DMS153 (cell line): Measurements from ENCODE around the gene ADK.

ENCODE experiments used
- DNase-seq: peaks from one replicate; lab custom pipeline; 2025; lab: John Stamatoyannopoulos, UW

ADK gene

DNA sequence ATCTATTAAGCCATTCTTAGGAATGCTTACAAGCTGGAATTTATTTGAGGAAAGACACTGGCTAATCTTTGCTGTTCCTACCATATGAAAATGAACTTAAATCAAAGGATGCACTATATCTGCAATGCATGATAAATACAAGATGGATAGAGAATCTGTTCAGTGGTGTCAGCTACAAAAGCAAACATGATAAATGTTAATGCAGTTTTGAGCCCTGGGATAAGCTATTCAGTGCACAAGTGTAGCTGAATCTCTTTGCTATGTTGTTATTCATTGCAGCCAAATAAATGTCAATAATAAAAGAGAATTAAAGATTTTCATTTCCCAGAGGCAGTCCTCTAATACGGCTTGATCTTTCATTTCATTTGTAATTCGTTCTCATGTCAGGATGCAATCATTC is 451.6 kb downstream of the ADK start:
- no peak for DNase-seq

DNA sequence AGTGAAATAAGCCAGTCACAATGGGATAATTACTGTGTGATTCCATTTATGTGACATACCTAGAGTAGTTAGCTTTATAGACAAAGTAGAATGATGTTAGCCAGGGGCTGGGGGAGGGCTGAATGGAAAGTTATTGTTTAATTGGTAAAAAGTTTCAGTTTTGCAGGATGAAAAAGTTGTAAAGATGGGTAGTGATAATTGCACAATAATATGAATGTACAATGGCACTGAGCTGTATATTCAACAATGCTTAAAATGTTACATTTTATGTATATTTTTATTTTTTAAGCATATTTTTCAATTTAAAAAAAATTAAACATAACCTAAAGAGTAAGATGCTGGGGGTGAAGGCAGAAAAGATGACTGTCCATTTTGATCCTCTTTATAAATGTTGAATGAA is 459.3 kb downstream of the ADK start:
- no peak for DNase-seq

DNA sequence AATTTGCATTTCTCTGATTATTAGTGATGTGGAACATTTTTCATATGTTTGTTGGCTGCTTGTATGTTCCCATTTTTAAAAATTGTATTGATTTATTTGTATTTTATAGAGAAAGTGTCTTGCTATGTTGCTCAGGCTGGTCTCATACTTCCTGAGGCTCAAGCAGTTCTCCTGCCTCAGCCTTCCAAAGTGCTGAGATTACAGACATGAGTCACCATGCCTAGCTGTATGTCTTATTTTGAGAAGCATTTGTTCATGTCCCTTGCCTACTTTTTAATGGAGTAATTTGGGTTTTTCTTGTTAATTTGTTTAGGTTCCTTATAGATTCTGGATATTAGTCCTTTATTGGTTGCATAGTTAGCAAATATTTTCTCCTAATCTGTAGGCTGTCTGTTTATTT is 461.2 kb downstream of the ADK start:
- no peak for DNase-seq

DNA sequence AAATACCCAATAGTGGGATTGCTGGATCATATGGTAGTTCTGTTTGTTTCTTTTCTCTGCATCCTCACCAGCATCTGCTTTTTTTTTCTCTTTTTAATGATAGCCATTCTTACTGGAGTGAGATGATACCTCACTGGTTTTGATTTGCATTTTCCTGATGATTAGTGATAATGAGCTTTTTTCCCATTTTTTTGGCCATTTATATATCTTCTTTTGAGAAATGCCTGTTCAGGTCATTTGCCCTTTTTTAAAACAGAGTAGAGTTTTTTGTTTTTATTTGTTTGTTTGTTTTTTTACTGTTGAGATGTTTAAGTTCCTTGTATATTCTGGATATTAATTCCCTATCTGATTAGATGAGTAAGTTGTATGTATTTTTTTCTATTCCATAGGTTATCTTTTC is 469.6 kb downstream of the ADK start:
- DNase-seq: no peak

DNA sequence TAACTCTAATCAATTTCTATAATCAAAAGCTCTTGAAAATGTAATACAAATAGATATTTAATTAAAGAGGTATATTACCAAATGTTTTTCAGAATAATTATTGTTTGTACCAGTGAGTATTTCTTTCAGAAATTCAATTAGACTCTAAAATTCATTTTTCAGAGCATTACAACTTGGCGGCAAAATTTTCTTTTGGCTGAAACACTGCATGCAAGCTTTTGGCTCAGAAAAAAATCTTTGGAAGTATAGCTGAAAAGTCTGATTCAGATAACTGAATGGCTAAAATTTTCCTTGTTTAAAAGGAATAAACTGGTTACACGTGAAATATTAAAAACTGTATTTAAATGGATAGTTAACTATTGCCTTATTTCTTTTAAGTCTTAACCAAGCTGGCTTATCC is 472.8 kb downstream of the ADK start:
- no peak for DNase-seq

DNA sequence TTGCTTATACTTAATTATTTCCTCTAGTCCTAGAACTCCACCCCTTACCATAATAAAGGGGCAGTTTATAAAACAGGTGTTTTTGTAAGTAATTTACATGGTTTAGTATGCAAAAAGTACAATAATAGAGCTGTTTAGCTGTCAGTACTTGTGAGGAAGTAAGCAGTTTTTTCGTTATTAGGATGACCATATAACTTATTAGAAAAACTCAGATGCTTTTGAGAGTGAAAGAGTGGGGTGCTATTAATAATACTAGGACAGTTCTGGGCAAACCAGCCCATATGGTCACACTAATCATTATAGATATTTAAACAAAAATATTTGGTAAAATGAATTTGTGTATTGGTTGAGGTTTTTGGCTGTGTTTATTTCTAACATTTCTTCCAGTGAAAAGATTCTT is 473.5 kb downstream of the ADK start:
- DNase-seq: no peak

DNA sequence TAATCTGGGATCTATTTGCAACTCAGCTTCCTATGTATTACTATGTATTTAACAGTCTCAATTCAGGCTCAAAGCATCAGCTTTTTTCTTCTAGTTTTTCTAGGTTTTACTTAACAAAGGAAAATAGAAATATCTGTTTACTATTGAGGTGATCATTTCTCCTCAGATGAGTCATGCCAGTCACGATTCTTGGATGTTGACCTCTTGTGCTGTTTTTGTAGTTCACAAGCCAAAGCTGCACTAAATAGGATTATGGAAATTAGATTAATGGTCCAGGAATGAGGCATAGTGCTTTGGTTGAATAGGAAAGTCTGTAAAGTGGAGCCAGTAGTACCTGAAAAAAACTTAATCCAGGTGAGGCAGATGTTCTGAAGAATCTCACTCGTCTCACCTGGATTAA is 477.1 kb downstream of the ADK start:
- DNase-seq: no peak

DNA sequence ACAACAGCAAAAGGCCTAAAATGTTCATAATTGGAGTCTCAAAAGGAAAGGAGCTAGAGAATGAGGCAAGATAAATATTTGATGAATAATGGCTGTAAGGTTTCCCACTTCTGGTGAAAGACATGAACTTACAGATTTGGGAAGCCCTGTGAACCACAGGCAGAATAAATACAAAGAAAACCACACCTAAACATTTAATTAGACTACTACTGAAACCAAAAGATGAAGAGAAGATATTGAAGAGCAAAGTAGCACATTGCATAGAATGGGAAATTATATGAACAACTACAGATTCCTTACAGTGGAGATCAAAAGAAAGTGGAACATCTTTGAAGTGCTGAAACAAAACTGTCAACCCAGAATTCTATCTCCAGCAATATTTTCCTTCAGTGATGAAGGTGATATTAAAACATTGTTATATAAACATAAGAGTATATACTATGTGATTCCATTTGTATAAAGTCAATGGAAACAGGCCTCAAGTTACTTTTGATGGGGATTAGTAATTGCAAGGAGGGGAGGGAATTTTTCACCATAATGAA is 484.0 kb downstream of the ADK start:
- DNase-seq: no peak

DNA sequence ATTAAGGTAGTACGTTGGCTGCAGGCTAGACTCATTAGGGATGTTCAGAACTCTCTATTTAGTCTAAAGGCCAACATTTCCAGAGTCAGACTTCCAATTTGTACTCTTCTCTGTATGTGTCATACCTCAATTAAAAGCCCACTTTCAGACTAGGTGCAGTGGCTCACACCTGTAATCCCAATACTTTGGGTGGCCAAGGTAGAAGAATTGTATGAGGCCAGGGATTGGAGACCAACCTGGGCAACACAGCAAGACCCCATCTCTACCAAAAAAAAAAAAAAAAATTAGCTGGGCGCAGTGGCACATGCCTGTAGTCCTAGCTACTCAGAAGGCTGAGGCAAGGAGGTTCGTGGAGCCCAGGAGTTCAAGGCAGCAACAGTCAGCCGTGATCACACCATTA is 484.6 kb downstream of the ADK start:
- no peak for DNase-seq

DNA sequence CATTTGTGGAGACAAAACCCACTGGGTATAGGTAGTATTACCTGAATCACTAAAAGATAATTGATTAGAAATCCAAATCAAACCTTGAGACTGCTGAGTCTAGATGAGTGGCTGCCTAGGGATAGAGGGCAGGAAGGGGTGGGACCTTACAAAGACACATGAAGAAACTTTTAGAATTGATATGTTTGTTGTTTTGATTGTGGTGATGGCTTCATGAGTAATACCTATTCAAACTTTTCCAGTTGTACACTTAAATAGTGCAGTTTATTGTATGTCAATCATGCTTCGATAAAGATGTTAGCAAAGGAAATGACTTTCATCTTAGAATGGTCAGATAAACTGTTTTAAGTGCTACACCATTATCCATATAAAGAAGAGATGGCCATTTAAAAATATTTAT is 486.7 kb downstream of the ADK start:
- DNase-seq: no peak

DNA sequence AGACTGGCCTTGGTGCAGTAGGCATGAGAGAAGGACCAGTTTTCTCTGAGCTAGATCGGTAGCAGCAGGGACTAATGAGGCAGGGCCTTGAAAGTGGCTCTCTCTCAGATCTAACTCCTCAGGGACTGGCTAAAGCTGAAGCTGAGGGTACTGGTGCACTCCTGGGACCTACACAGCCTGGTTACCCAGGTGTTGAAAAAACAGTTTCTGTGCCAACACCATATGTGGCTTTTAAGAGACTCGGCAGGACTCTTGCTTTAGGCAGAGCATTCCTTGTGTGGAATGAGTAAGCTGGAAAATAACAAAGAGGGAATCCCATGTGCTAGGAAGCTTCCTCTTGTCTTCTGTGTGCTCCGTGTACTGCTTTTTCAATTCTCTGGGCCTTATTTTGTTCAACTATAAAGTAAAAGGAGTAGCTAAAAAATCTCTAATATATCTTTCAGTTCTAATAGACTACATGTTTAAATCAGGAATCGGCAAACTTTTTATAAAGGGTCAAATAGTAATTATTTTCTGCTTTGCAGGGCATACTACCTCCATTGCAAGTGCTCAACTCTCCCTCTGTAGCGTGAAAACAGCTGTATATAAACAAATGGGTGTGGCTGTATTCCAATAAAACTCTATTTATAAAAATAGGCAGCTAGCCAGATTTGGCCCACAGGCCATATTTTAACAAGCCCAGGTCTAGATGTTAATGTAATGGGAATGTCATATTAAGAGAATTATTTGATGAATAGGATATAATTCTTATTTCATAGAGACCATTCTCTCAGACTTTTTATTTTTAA is 489.3 kb downstream of the ADK start:
- peak; percentile 78 for DNase-seq

DNA sequence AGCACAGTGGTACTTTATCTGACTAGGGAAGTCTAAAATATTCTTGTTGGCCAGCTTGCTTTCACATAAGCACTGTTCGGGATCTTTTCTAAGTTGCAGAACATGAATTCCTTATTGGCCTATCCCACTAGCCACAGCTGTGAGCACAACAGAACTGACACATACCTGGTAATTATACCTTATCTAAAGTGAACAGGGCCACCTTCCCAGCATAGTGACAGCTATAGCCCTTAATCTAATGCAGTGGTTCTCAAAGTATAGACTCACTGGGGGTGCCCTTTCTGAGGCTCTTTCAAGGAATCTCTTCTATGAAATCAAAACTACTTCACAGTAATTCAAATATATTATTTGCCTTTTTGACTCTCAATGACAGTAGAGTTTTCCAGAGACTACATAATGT is 490.6 kb downstream of the ADK start:
- no peak for DNase-seq

DNA sequence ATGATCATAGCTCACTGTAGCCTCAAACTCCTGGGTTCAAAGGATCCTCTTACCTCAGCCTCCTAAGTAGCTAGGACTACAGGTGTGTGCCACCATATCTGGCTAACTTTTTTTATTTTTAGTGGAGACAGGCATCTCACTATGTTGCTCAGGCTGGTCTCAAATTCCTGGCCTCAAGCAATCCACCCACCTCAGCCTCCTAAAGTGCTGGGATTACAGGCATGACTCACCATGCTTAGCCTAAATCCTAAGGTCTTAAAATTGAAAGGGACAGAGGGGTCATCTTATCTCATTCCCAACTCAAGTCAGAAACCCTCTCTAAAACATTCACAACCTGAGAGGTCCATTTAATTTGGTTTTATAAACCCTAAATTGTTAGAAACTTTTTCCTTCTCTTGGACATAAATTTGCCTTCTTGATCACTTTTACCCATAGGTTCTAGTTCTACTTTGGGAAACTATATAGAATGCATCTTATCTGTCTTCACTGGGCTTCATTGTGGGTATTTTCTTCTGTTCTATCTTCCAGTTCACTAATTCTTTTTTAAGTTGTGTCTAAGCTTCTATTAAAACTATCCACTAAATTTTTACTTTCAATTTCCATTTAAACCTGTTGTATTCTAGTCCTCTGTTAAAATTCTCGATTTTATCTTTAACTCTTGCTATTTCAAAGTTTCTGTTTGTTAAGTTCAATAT is 492.0 kb downstream of the ADK start:
- no peak for DNase-seq

DNA sequence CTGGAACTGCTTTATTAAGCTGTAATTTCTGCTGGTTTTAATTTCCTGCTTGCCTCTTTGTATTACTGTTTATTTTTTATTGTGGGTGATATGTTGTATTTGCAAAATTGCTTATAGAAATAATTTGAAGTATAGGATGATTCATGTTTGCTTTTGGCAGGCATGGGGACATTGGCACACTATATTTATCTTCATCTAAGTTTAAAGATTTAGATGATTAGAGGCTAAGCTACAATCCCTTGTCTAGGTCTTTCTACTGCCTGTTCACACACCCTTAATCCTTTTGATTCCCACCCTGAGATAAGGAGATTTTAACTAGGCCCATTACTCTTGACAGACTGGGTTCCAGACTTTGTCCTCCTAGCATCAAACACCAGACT is 492.6 kb downstream of the ADK start:
- no peak for DNase-seq

DNA sequence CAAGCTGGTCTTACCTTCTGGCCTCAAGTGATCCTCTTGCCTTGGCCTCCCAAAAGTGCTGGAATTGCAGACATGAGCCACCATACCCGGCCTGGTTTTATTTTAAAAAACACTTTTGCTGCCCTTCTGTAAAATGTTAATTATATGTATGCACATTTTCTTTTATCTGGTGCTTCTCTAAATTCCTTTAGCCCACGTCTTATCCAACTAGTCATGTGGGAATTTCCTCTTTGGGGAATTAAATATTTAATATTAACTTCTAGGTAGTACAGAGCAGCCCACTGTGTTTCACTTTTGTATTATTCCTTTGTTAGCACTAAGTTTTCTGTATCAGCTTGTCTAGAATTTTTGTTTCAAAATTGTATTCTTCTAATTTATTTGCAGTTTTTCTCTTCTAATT is 493.7 kb downstream of the ADK start:
- DNase-seq: no peak

DNA sequence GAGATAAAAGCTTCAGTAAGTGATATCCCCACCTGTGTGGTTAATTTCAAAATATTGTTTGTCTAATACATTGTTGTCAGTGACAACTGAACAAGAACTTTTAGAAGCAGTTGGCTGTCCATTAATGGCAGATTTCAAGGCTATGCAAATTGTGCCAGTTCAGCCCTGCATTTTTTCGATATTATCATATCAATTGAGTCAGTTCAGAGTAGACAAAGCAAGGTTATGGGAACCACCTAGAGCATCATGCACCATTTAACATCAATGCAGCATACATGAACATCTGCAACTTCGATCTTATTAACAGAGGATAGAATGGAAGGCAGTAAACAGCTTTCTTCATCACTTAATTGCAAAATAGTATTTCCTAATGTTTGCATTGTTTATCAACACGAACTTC is 494.7 kb downstream of the ADK start:
- no peak for DNase-seq

DNA sequence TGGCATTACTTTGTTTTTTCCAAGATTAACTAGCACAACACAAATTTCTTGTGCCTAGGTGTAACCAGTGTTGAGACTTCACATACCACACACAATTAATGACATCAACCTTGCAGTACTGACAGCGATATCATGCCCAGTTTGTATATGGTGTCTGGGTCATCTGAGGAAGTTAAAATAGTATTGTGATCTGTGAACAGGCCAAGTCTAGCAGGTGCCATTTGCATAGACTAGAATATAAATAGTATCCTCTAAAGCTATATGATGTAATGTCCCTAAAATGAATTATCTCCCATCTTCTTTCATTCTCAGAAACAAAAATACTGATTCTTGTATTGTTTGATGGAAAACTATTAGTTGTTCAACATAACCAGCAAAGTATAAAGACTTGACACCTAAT is 499.6 kb downstream of the ADK start:
- DNase-seq: no peak

DNA sequence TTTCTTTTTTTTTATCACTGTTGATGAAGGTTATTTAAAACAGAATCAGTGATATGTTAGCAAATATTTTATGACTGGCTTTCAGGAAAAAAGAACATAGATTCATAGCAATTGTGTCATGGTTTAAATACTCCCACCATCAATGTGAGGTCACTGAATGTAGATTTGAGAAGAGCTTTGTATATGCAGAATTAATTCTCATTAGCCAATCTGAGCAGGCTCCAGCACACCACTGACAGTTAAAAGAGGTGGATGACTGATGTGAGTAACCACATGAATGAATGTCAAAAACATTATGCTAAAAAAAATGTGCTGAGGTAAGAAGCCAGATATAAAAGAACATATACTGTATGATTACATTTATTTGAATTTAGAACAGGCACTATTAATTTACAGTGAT is 500.5 kb downstream of the ADK start:
- no peak for DNase-seq

DNA sequence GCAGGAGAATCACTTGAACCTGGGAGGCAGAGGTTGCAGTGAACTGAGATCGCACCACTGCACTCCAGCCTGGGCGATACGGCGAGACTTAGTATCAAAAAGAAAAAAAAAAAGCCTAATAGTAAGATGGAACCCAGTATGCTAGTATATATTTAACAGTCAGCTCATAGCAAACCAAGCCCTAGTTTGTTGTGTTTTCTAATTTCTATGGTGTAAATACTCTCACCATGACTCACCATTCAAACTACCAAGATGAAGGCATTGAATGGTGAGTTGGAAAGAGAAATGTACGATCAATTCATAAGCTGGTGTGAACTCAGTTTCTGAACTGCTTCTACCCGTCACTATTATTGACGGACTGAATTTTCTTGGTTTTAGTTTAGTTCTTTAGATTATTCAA is 501.6 kb downstream of the ADK start:
- no peak for DNase-seq

DNA sequence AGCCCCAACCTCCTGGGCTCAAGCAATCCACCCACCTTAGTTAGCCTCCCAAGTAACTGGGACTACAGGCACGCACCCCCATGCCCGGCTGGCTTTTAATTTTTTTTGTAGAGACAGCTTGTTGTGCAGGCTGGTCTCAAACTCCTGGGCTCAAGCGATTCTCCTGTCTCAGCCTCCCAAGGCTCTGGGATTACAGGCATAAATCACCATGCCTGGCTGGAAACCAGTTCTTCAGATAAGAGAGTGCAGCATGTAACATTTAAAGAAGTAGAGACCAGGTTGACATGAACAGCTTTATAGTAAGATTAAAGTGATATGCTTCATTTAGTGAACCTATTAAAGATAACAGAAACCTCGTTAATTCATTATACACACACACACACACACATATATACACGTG is 507.5 kb downstream of the ADK start:
- DNase-seq: no peak

DNA sequence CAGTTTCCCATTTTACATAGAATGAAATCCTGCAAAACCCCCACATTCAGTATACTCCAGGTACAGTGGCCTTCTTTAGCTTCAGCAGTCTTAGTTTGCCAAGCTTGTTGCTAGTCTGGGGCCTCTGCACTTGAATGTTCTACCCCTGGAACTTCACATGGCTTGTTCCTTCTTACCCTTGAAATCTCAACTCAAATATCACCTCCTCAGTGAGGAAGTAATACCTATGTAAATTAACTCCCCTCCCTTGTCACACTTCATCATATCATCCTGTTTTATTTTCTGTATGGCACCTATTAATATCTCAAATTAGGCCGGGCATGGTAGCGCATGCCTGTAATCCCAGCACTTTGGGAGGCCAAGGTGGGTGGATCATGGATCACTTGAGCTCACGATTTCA is 511.6 kb downstream of the ADK start:
- no peak for DNase-seq

DNA sequence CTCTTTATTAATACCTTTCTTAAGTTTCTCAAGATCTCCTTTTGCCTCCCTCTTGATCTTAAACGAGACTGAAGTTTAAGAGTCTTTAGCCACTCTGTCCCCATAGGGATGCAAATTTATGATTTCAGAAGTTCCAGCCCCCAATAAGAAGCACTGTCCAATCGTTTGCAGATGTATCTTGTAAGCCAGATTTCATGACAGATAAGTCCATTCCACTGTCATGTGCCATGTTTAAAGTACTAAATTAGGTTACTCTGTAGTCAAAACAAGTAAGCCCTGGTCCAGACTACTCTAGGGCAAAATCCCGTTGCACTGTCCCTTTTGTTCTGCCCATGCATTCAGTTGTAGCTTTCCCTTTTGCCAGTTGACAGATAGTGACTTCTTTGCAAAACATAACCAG is 518.2 kb downstream of the ADK start:
- no peak for DNase-seq

DNA sequence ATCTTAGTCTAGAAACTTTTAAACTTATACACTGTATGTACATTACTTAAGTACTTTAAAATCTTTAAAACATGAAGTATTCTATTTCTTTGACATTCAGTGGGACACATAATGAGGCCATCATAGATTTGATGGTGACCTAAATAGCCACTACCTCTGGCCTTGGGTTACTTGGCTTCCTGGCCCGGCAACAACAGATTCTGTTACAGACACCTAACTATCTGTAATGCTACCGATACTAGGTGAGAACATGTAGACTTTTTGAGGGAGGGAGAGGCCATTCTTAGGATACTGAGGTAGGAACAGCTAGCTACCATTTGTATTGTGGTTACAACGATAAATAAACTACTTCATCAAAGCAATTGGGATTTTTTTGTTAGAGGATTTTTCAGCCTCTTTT is 520.7 kb downstream of the ADK start:
- no peak for DNase-seq
